Measurements from ENCODE around the gene SGCD. TPM values are rescaled to one million over a fixed set of nuclear protein-coding genes. Genes with fewer than 3 reads are reported as not detected.

The SGCD gene
- total and polyA plus RNA-seq, 9 of the 15 experiments (the other 6 are each of a cell fraction or from before 2014, with no cell fraction given): not detected

GRCh38 chr5:156716591-156717380 lies 389.8 kb downstream of the SGCD start:
- Histone ChIP-seq H3K27me3 (ENCODE audit: control insufficient read depth in 2 of 2, insufficient read depth in 2 of 2, low read length in 2 of 2) (no peaks in the 10 kb centered on the region), H3K79me2 (ENCODE audit: control insufficient read depth, insufficient read depth, low read length) (no peaks in the 10 kb centered on the region), H2AFZ (ENCODE audit: low read depth, low read length) (no peak overlapping the region), H3K9ac (ENCODE audit: insufficient read depth in 1 of 2, low read depth in 2 of 2, low read length in 2 of 2) (no peak overlapping the region), H3K4me1 (replicated peaks in 1 of 2; ENCODE audit: control insufficient read depth in 2 of 2, insufficient read depth in 2 of 2, low read length in 2 of 2) (no peaks in the 10 kb centered on the region), H3K4me2 (ENCODE audit: insufficient read depth, low read length) (no peak overlapping the region), H3K9me1 (ENCODE audit: control insufficient read depth, insufficient read depth, low read length) (no peaks in the 10 kb centered on the region), H3K9me3 (replicated peaks; ENCODE audit: control insufficient read depth, insufficient read depth, low read depth, low read length) (no peaks in the 10 kb centered on the region), H3K27ac (ENCODE audit: extremely low read depth, low read depth, low read length) (no peak overlapping the region), H3K36me3 (ENCODE audit: control insufficient read depth, insufficient read depth, low read length) (no peaks in the 10 kb centered on the region), H4K20me1 (replicated peaks; ENCODE audit: control insufficient read depth, insufficient read depth, low read length) (no peaks in the 10 kb centered on the region), H3K4me3 (no peak overlapping the region)
- ATAC-seq: no peak
- ChIA-PET POLR2A (no interaction called here), CTCF (ENCODE audit: low intra/inter-chr PET ratio) (no interaction called here)
- intact Hi-C loops (cut with micrococcal nuclease) (no loop called here), in situ Hi-C loops (cut with MboI) (no loop called here)
- no peak for TF ChIP-seq TSHZ1 (CRISPR knock-in tag; IDR thresholded peaks at IDR 0.05)
- no peak for TF ChIP-seq FOXA3 (CRISPR knock-in tag; conservative IDR thresholded peaks at IDR 0.05 in 1 of 2, IDR thresholded peaks at IDR 0.05 in 1 of 2)
- no peak for TF ChIP-seq CC2D1A (IDR thresholded peaks at IDR 0.05)
- no peak for TF ChIP-seq SMARCA5 (IDR thresholded peaks at IDR 0.05)
- no peak for TF ChIP-seq MAX (CRISPR knock-in tag; IDR thresholded peaks at IDR 0.05)
- no peak for TF ChIP-seq ZNF146 (CRISPR knock-in tag; IDR thresholded peaks at IDR 0.05; ENCODE audit: unreplicated experiment)
- TF ChIP-seq SAFB (IDR thresholded peaks at IDR 0.05; ENCODE audit: borderline replicate concordance, low read depth, low read length): no peak
- TF ChIP-seq CEBPB (tag; IDR thresholded peaks at IDR 0.05): no peak
- no peak for TF ChIP-seq FIP1L1 (IDR thresholded peaks at IDR 0.05; ENCODE audit: low read depth, low read length, poor library complexity, severe bottlenecking)
- BruUV-seq (replicated peaks): no TSS peak
- no peak for FAIRE-seq
- WGBS (ENCODE audit: insufficient coverage, low coverage, missing lambda C conversion rate): 0% methylated on average over 4 of the region's 4 CpGs
- no peak for DNase-seq (ENCODE audit: extremely low read depth in 1 of 4, low spot score in 3 of 4)
